ENCODE results near the gene CACNA1B. TPM values are rescaled to one million over a fixed set of nuclear protein-coding genes. Genes with fewer than 3 reads are reported as not detected.

CACNA1B gene
- total RNA-seq, 1 donor from 2014 or later, result 0.13 TPM

GRCh38 chr9:137876269-137876668 lies 1.3 kb upstream of the CACNA1B start:
- Mint-ChIP-seq H3K4me1 (ENCODE audit: unreplicated experiment) (peaks cover 1% of the 10 kb centered on the region), H3K36me3 (ENCODE audit: unreplicated experiment) (no peaks in the 10 kb centered on the region), H3K4me3 (ENCODE audit: unreplicated experiment) (peak overlapping the region; percentile 51), H3K27ac (ENCODE audit: unreplicated experiment) (no peak overlapping the region), H3K9me3 (ENCODE audit: unreplicated experiment) (no peaks in the 10 kb centered on the region), H3K27me3 (ENCODE audit: unreplicated experiment) (peaks cover 8% of the 10 kb centered on the region)
- no peak for DNase-seq (ENCODE audit: extremely low spot score, unreplicated experiment)
- TF ChIP-seq CTCF (IDR thresholded peaks at IDR 0.05), result no peak

- Mint-ChIP-seq H3K9me3 (ENCODE audit: unreplicated experiment) (no peaks in the 10 kb centered on the region), H3K27me3 (ENCODE audit: unreplicated experiment) (peaks cover 8% of the 10 kb centered on the region), H3K4me3 (ENCODE audit: unreplicated experiment) (no peak overlapping the region), H3K4me1 (ENCODE audit: unreplicated experiment) (peaks cover 1% of the 10 kb centered on the region), H3K36me3 (ENCODE audit: unreplicated experiment) (no peaks in the 10 kb centered on the region), H3K27ac (ENCODE audit: unreplicated experiment) (no peak overlapping the region)
- TF ChIP-seq CTCF (IDR thresholded peaks at IDR 0.05), result no peak
- DNase-seq (ENCODE audit: extremely low spot score, unreplicated experiment), result no peak
These were observed 698 bp upstream of the CACNA1B start for GRCh38 chr9:137876781-137877386.

GRCh38 chr9:137878146-137878941 lies 762 bp downstream of the CACNA1B start:
- no peak for DNase-seq (ENCODE audit: extremely low spot score, unreplicated experiment)
- Mint-ChIP-seq H3K27me3 (ENCODE audit: unreplicated experiment) (peaks cover 8% of the 10 kb centered on the region), H3K4me3 (ENCODE audit: unreplicated experiment) (no peak overlapping the region), H3K27ac (ENCODE audit: unreplicated experiment) (no peak overlapping the region), H3K36me3 (ENCODE audit: unreplicated experiment) (no peaks in the 10 kb centered on the region), H3K4me1 (ENCODE audit: unreplicated experiment) (peaks cover 1% of the 10 kb centered on the region), H3K9me3 (ENCODE audit: unreplicated experiment) (no peaks in the 10 kb centered on the region)
- no peak for TF ChIP-seq CTCF (IDR thresholded peaks at IDR 0.05)

- peaks cover 1% of the 10 kb centered on the region for H3K4me1 Mint-ChIP-seq (ENCODE audit: unreplicated experiment)
- H3K27me3 Mint-ChIP-seq (ENCODE audit: unreplicated experiment), result peaks cover 8% of the 10 kb centered on the region
- H3K4me3 Mint-ChIP-seq (ENCODE audit: unreplicated experiment), result no peak overlapping the region
- DNase-seq (ENCODE audit: extremely low spot score, unreplicated experiment), result no peak
- no peak for TF ChIP-seq CTCF (IDR thresholded peaks at IDR 0.05)
- H3K27ac Mint-ChIP-seq (ENCODE audit: unreplicated experiment), result no peak overlapping the region
- H3K9me3 Mint-ChIP-seq (ENCODE audit: unreplicated experiment), result no peaks in the 10 kb centered on the region
- no peaks in the 10 kb centered on the region for H3K36me3 Mint-ChIP-seq (ENCODE audit: unreplicated experiment)
These were observed 1.5 kb downstream of the CACNA1B start for GRCh38 chr9:137879052-137879451.

GRCh38 chr9:137879566-137880150 lies 2.1 kb downstream of the CACNA1B start:
- Mint-ChIP-seq H3K27me3 (ENCODE audit: unreplicated experiment) (peaks cover 8% of the 10 kb centered on the region), H3K9me3 (ENCODE audit: unreplicated experiment) (no peaks in the 10 kb centered on the region), H3K27ac (ENCODE audit: unreplicated experiment) (no peak overlapping the region), H3K4me1 (ENCODE audit: unreplicated experiment) (peaks cover 1% of the 10 kb centered on the region), H3K4me3 (ENCODE audit: unreplicated experiment) (peak overlapping the region; percentile 18), H3K36me3 (ENCODE audit: unreplicated experiment) (no peaks in the 10 kb centered on the region)
- TF ChIP-seq CTCF (IDR thresholded peaks at IDR 0.05), result no peak
- no peak for DNase-seq (ENCODE audit: extremely low spot score, unreplicated experiment)

Data from osteocyte (in vitro differentiated cells).